Esophagus muscularis mucosa (tissue), 4 donors: Measurements from ENCODE around the gene NEURL1B. TPM values are rescaled to one million over a fixed set of nuclear protein-coding genes. Genes with fewer than 3 reads are reported as not detected.

Source experiments
- DNase-seq: peaks from one replicate; pipeline ENCODE4 v3.0.0-alpha.2; 2017; ENCODE audit errors: extremely low spot score
- H3K27ac ChIP-seq, 4 donors: fragments of 200-600 bp; sonication (generic); replicated peaks in 1 of 4; 1 replicate in 3 of 4; 2 replicates in 1 of 4; pipeline ENCODE4 v1.5.1; 2016 to 2019; ENCODE audit warnings: mild to moderate bottlenecking in 1 of 4
- H3K27me3 ChIP-seq, 4 donors: fragments of 200-600 bp; sonication (generic); one replicate each; pipeline versions ENCODE4 v1.5.1 to v1.6.0; 2016 to 2019
- H3K36me3 ChIP-seq, 4 donors: fragments of 200-600 bp; sonication (generic); one replicate each; pipeline ENCODE4 v1.5.1; 2016 to 2019
- H3K4me1 ChIP-seq, 4 donors: fragments of 200-600 bp; sonication (generic); one replicate each; pipeline ENCODE4 v1.5.1; 2016 to 2019
- H3K4me3 ChIP-seq, 4 donors: fragments of 200-600 bp; sonication (generic); 1 replicate in 2 of 4; 2 replicates in 2 of 4; pipeline ENCODE4 v1.5.1; 2016 to 2019; ENCODE audit warnings: mild to moderate bottlenecking in 4 of 4, moderate library complexity in 1 of 4
- H3K9me3 ChIP-seq, 4 donors: fragments of 200-600 bp; sonication (generic); 1 replicate in 3 of 4; 2 replicates in 1 of 4; pipeline ENCODE4 v1.5.1; 2016 to 2019
- CTCF ChIP-seq, 3 experiments: fragments of 200-600 bp in 2 of 3; fragments of 450-650 bp in 1 of 3; sonication (generic) in 2 of 3; IDR thresholded peaks; one replicate each; pipeline ENCODE4 v1.5.1; 2017 to 2019; ENCODE audit warnings: antibody characterized with exemption in 3 of 3, mild to moderate bottlenecking in 2 of 3, moderate library complexity in 1 of 3
- EP300 ChIP-seq: sonication (generic); formaldehyde crosslinking; IDR thresholded peaks from one replicate; pipeline ENCODE4 v1.6.1; 2017; ENCODE audit warnings: antibody characterized with exemption
- POLR2A ChIP-seq: fragments of 450-650 bp; IDR thresholded peaks from one replicate; pipeline ENCODE4 v1.6.1; 2017; ENCODE audit warnings: antibody characterized with exemption, moderate library complexity, mild to moderate bottlenecking, low read depth
- POLR2AphosphoS5 ChIP-seq, 2 donors: sonication (generic); formaldehyde crosslinking; IDR thresholded peaks; one replicate each; pipeline ENCODE4 v1.6.1; 2017; ENCODE audit warnings: antibody characterized with exemption in 2 of 2
- WGBS: methylation state at CpG from one replicate; pipeline ENCODE4 v1.1.5; 2018; 5-methylcytosine and 5-hydroxymethylcytosine counted together
- intact Hi-C: fragments of 100-400 bp; cut with DNase I; formaldehyde crosslinking; loops from one replicate; pipeline ENCODE4 v1.15.1; 2023
- small RNA-seq, 3 donors: library from RNA; depleted of rRNA; stranded (forward); fragments of <200 nt; gene quantifications; one replicate each; pipeline ENCODE3, GENCODE V24; 2016
- total RNA-seq, 4 donors: library from RNA; depleted of rRNA; stranded (reverse); fragments of >200 nt; gene quantifications; one replicate each; pipeline versions ENCODE4 v1.1.0 to v1.2.1, GENCODE V29; 2016

NEURL1B gene
- total RNA-seq, 4 donors from 2014 or later = 34.1 to 87.1 (median 60.2) TPM

- no peak for DNase-seq
- H3K27me3 ChIP-seq = no peaks in the 10 kb centered on the region
- TF ChIP-seq POLR2A = no peak
- no peak for TF ChIP-seq EP300
- TF ChIP-seq POLR2AphosphoS5 (IDR thresholded peaks at IDR 0.05) = no peak
- TF ChIP-seq CTCF (IDR thresholded peaks at IDR 0.05) = no peak
- intact Hi-C loops = no loop called here
- no peak overlapping the region for H3K4me3 ChIP-seq
- peaks cover 27 to 85% (median 69%) of the 10 kb centered on the region in 4 donors for H3K4me1 ChIP-seq
- H3K36me3 ChIP-seq = no peaks in the 10 kb centered on the region
- no peaks in the 10 kb centered on the region for H3K9me3 ChIP-seq
- H3K27ac ChIP-seq = peak overlapping the region; percentile 90 to 98 (median 96)
- WGBS = 93% methylated on average over 6 of the region's 6 CpGs
These were observed 98.3 kb downstream of the NEURL1B start for GRCh38 chr5:172739375-172739774.

GRCh38 chr5:172740428-172741205 is 99.6 kb downstream of the NEURL1B start:
- no peak for DNase-seq
- no peak for TF ChIP-seq POLR2A
- peak; percentile 22 for TF ChIP-seq EP300
- peak; percentile 66 to 83 for TF ChIP-seq POLR2AphosphoS5 (IDR thresholded peaks at IDR 0.05)
- TF ChIP-seq CTCF (IDR thresholded peaks at IDR 0.05) = no peak

More at GRCh38 chr5:172740428-172741205, 99.6 kb downstream of the NEURL1B start:
- Histone ChIP-seq H3K36me3 (no peaks in the 10 kb centered on the region), H3K4me3 (peak overlapping the region in 1 of 4 donors; percentile 12), H3K27ac (peak overlapping the region; percentile 90 to 98 (median 96)), H3K9me3 (no peaks in the 10 kb centered on the region), H3K4me1 (peaks cover 31 to 82% (median 64%) of the 10 kb centered on the region in 4 donors), H3K27me3 (no peaks in the 10 kb centered on the region)
- intact Hi-C loops = no loop called here
- WGBS = 53% methylated on average over 13 of the region's 15 CpGs

Small RNA genes within 50 kb of the gene (small RNA-seq; reads per million reads assigned to genes)
- gene AC027309.2 = 0 reads per million in 3 donors
- gene MIR5003 = 0 to 0.34 (median 0.08) reads per million in 3 donors

Other genes with a start within 250 kb of the NEURL1B start
- 10 to 100 TPM; 41.5 to 66.5 (median 49.2) TPM for gene SH3PXD2B, start 186.7 kb upstream of the NEURL1B start, total RNA-seq
- 100 to 1,000 TPM; 455 to 718 (median 676) TPM for gene DUSP1, start 129.9 kb downstream of the NEURL1B start, total RNA-seq
- gene ERGIC1, start 193.0 kb downstream of the NEURL1B start, total RNA-seq = 100 to 1,000 TPM; 105 to 161 (median 145) TPM